ENCODE measurements around the gene HELZ2.

The HELZ2 gene

DNA sequence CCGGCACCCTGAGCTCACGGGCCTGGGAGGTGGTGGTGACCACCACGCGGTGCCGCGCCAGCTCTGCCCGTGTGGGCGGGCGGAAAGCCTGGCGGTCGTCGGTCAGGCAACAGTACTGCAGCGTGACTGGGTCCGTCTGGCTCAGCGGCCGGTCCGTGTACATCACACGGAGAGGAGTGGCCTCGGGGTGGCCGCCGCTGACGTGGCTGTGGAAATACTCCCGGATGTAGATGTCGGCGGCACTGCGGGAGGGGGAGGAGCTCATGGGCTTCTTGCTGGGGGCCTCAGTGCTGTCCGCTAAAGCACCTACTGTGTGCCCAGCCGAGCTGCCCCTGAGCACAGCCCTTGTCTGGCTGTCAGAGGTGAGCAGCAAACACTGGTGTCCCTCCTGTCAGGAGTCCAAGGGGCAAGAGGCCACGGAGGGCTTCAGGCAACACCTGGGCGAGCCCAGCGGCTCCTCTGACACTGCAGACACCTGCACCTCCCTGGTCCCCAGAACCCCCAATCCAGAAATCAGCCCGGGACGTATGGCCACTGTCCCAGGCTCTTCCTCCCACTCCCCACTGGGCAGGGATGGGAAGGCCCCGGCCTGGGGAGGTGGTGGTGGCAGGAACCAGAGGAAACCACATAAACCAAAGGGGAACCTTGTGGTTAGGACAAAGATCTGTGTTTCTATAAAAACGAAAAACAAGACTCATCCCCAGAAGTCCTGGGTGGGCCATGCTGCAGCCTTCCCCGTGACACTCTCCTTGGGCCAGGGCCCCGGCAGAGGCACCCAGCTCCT, 6.5 kb downstream of the HELZ2 start:
- H3K4me2 ChIP-seq (ENCODE audit: low read length), result 0 out of 2 replicates have a peak overlapping the region, but pooled peaks have one; percentile 1
- H3K4me1 ChIP-seq (ENCODE audit: control insufficient read depth, low read length), result peaks cover 19% of the 10 kb centered on the region

DNA sequence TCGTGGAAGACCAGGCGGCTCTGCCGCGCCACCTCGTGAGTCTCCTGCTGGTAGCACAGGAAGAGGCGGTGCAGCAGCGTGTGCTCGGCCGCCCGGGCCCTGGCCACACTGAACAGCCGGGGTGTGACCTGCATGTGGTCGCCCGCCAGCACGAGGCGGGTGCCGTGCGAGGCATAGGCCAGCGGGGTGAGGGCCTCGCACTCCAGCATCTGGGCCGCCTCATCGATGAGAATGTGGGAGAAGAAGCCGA, 7.0 kb downstream of the HELZ2 start:
- Histone ChIP-seq H3K4me2 (ENCODE audit: low read length) (no peak overlapping the region), H3K9me2 (replicated peaks; ENCODE audit: control insufficient read depth, low read length) (no peaks in the 10 kb centered on the region), H3K79me2 (ENCODE audit: control insufficient read depth, low read length) (no peaks in the 10 kb centered on the region), H3K36me3 (ENCODE audit: control insufficient read depth, low read length) (no peaks in the 10 kb centered on the region), H3F3A (ENCODE audit: control insufficient read depth, insufficient read depth) (no peaks in the 10 kb centered on the region), H4K20me1 (ENCODE audit: control insufficient read depth, insufficient read depth, low read depth, low read length) (peaks cover 3% of the 10 kb centered on the region; the same call in 1 of the 2 replicates), H3K27ac (ENCODE audit: low read depth, low read length) (no peak overlapping the region), H3K4me3 (ENCODE audit: low read length) (no peak overlapping the region), H3K4me1 (ENCODE audit: control insufficient read depth, low read length) (peaks cover 24% of the 10 kb centered on the region), H3K27me3 (ENCODE audit: control insufficient read depth, low read length) (peaks cover 24% of the 10 kb centered on the region), H3K9me3 (ENCODE audit: control insufficient read depth, insufficient read depth, low read length) (no peaks in the 10 kb centered on the region)
- TF ChIP-seq, protein P1, sequence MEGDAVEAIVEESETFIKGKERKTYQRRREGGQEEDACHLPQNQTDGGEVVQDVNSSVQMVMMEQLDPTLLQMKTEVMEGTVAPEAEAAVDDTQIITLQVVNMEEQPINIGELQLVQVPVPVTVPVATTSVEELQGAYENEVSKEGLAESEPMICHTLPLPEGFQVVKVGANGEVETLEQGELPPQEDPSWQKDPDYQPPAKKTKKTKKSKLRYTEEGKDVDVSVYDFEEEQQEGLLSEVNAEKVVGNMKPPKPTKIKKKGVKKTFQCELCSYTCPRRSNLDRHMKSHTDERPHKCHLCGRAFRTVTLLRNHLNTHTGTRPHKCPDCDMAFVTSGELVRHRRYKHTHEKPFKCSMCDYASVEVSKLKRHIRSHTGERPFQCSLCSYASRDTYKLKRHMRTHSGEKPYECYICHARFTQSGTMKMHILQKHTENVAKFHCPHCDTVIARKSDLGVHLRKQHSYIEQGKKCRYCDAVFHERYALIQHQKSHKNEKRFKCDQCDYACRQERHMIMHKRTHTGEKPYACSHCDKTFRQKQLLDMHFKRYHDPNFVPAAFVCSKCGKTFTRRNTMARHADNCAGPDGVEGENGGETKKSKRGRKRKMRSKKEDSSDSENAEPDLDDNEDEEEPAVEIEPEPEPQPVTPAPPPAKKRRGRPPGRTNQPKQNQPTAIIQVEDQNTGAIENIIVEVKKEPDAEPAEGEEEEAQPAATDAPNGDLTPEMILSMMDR (IDR thresholded peaks at IDR 0.05; ENCODE audit: low read depth, low read length, poor library complexity, severe bottlenecking), result no peak
- TF ChIP-seq EZH2phosphoT487 (IDR thresholded peaks at IDR 0.05; ENCODE audit: borderline replicate concordance, low read length), result no peak

More for the DNA sequence above, 6.5 kb downstream of the HELZ2 start:
- Histone ChIP-seq H4K20me1 (ENCODE audit: control insufficient read depth, insufficient read depth, low read depth, low read length) (peaks cover 3% of the 10 kb centered on the region; the same call in 1 of the 2 replicates), H3F3A (ENCODE audit: control insufficient read depth, insufficient read depth) (no peaks in the 10 kb centered on the region), H3K4me3 (ENCODE audit: low read length) (no peak overlapping the region), H3K27ac (ENCODE audit: low read depth, low read length) (no peak overlapping the region), H3K9me2 (replicated peaks; ENCODE audit: control insufficient read depth, low read length) (no peaks in the 10 kb centered on the region), H3K36me3 (ENCODE audit: control insufficient read depth, low read length) (no peaks in the 10 kb centered on the region), H3K79me2 (ENCODE audit: control insufficient read depth, low read length) (no peaks in the 10 kb centered on the region), H3K27me3 (ENCODE audit: control insufficient read depth, low read length) (peaks cover 24% of the 10 kb centered on the region), H3K9me3 (ENCODE audit: control insufficient read depth, insufficient read depth, low read length) (no peaks in the 10 kb centered on the region)
- no peak for TF ChIP-seq EZH2phosphoT487 (IDR thresholded peaks at IDR 0.05; ENCODE audit: borderline replicate concordance, low read length)
- TF ChIP-seq, protein P1 (IDR thresholded peaks at IDR 0.05; ENCODE audit: low read depth, low read length, poor library complexity, severe bottlenecking), result no peak

DNA sequence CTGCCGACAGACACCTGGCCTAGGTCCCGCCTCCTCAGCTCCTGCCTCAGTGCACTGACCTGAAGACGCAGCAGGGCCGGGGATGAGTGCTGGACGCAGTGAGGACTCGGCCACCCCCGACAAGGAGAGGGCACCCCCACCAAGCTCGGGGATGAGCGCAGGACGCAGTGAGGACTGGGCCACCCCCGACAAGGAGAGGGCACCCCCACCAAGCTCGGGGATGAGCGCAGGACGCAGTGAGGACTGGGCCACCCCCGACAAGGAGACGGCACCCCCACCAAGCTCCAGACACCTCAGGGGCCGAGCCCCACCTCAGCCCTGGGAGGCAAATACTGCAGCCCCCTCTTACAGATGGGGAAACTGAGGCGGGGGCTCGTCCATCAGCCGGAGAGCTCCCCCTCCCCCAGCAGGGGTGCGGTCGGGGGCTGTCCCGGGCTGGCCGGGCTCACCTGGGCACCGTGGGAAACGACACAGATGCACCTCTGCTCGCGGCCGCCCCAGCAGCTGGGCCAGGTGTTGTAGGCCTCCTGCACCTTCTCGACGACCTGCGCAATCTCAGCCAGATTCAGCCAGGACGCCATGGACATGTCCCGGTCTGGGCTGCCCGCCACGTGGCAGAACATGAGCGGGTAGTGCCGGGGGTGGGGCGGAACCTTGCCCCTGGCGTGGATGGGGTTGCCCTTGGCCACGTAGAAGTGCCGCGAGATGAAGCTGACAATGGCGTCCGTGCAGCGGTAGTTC, 7.5 kb downstream of the HELZ2 start:
- H3K27me3 ChIP-seq (ENCODE audit: control insufficient read depth, low read length), result peaks cover 24% of the 10 kb centered on the region
- TF ChIP-seq, protein P1 (IDR thresholded peaks at IDR 0.05; ENCODE audit: low read depth, low read length, poor library complexity, severe bottlenecking), result no peak
- no peak for TF ChIP-seq EZH2phosphoT487 (IDR thresholded peaks at IDR 0.05; ENCODE audit: borderline replicate concordance, low read length)
- H3K36me3 ChIP-seq (ENCODE audit: control insufficient read depth, low read length), result no peaks in the 10 kb centered on the region
- no peaks in the 10 kb centered on the region for H3K79me2 ChIP-seq (ENCODE audit: control insufficient read depth, low read length)
- H3F3A ChIP-seq (ENCODE audit: control insufficient read depth, insufficient read depth), result no peaks in the 10 kb centered on the region
- H3K27ac ChIP-seq (ENCODE audit: low read depth, low read length), result no peak overlapping the region
- no peak overlapping the region for H3K4me3 ChIP-seq (ENCODE audit: low read length)
- H4K20me1 ChIP-seq (ENCODE audit: control insufficient read depth, insufficient read depth, low read depth, low read length), result peaks cover 3% of the 10 kb centered on the region; the same call in 1 of the 2 replicates
- H3K4me2 ChIP-seq (ENCODE audit: low read length), result no peak overlapping the region
- H3K4me1 ChIP-seq (ENCODE audit: control insufficient read depth, low read length), result peaks cover 24% of the 10 kb centered on the region
- H3K9me2 ChIP-seq (replicated peaks; ENCODE audit: control insufficient read depth, low read length), result no peaks in the 10 kb centered on the region
- no peaks in the 10 kb centered on the region for H3K9me3 ChIP-seq (ENCODE audit: control insufficient read depth, insufficient read depth, low read length)

All from DOHH2 (cell line).